Spleen (tissue), 7 donors: ENCODE data around the gene INSL4.

Experiments
- CTCF ChIP-seq, 11 experiments: fragments of 200-600 bp in 7 of 11; fragments of 450-650 bp in 4 of 11; sonication (generic) in 4 of 11; IDR thresholded peaks in 8 of 11; conservative IDR thresholded peaks in 3 of 11; 1 replicate in 7 of 11; 2 replicates in 4 of 11; pipeline versions ENCODE4 v1.4.0 to v1.8.0; 2016 to 2021; ENCODE audit warnings: antibody characterized with exemption in 11 of 11, inconsistent platforms in 4 of 11, mild to moderate bottlenecking in 1 of 11
- POLR2AphosphoS5 ChIP-seq, 3 donors: sonication (generic); formaldehyde crosslinking; IDR thresholded peaks; one replicate each; pipeline ENCODE4 v1.5.1; 2017; ENCODE audit warnings: antibody characterized with exemption in 3 of 3
- donor health status: DM: no; HTN: no; CAD: no; lungs with moderate emphysema.
- donor health status: DM: no; HTN: no; CAD: no.
- donor health status: DM: no; HTN: no; CAD: no.

- no peak for TF ChIP-seq POLR2AphosphoS5 (IDR thresholded peaks at IDR 0.05)
- no peak for TF ChIP-seq CTCF (IDR thresholded peaks at IDR 0.05 in 8 of 11, conservative IDR thresholded peaks at IDR 0.05 in 3 of 11)
Measured at GRCh38 chr9:5274770-5275169, 43.6 kb downstream of the INSL4 start.
